Measurements from ENCODE around the gene CCL11. TPM values are rescaled to one million over a fixed set of nuclear protein-coding genes. Genes with fewer than 3 reads are reported as not detected.

Gene CCL11
- polyA plus RNA-seq, 1 donor from 2014 or later: not detected

DNA sequence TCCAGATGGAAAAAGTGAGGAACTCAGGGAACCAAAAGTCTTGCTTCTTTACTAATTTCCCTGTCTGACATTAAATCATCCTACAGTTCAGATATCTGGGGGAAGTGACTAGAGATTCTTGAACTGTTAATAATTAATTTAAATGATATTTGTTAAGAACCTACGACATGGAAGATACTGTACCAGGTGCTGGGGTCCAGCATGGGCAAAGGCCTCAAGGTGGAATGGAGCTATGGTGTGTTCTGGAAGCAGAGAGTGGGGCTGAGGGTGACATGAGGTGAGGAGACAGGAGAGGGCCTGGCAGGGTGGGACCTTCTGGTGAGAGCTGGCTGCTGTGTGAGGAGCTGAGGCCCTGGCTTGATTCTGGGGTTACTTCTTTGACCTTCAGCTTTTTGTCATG is 36.5 kb upstream of the CCL11 start:
- TF ChIP-seq POLR2AphosphoS5 (IDR thresholded peaks at IDR 0.05) (no peak), EP300 (conservative IDR thresholded peaks at IDR 0.05; ENCODE audit: poor library complexity, severe bottlenecking) (no peak), EZH2 (IDR thresholded peaks at IDR 0.05; ENCODE audit: borderline replicate concordance, insufficient read depth, low read length, poor library complexity, severe bottlenecking) (no peak), SMC3 (conservative IDR thresholded peaks at IDR 0.05; ENCODE audit: poor library complexity) (no peak), TAF1 (IDR thresholded peaks at IDR 0.05; ENCODE audit: low read depth) (no peak), MXI1 (conservative IDR thresholded peaks at IDR 0.05; ENCODE audit: poor library complexity, severe bottlenecking) (no peak), RAD21 (conservative IDR thresholded peaks at IDR 0.05) (no peak)
- TF ChIP-seq, protein P1, sequence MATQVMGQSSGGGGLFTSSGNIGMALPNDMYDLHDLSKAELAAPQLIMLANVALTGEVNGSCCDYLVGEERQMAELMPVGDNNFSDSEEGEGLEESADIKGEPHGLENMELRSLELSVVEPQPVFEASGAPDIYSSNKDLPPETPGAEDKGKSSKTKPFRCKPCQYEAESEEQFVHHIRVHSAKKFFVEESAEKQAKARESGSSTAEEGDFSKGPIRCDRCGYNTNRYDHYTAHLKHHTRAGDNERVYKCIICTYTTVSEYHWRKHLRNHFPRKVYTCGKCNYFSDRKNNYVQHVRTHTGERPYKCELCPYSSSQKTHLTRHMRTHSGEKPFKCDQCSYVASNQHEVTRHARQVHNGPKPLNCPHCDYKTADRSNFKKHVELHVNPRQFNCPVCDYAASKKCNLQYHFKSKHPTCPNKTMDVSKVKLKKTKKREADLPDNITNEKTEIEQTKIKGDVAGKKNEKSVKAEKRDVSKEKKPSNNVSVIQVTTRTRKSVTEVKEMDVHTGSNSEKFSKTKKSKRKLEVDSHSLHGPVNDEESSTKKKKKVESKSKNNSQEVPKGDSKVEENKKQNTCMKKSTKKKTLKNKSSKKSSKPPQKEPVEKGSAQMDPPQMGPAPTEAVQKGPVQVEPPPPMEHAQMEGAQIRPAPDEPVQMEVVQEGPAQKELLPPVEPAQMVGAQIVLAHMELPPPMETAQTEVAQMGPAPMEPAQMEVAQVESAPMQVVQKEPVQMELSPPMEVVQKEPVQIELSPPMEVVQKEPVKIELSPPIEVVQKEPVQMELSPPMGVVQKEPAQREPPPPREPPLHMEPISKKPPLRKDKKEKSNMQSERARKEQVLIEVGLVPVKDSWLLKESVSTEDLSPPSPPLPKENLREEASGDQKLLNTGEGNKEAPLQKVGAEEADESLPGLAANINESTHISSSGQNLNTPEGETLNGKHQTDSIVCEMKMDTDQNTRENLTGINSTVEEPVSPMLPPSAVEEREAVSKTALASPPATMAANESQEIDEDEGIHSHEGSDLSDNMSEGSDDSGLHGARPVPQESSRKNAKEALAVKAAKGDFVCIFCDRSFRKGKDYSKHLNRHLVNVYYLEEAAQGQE (IDR thresholded peaks at IDR 0.05; ENCODE audit: borderline replicate concordance): no peak
- TF ChIP-seq, protein P2, sequence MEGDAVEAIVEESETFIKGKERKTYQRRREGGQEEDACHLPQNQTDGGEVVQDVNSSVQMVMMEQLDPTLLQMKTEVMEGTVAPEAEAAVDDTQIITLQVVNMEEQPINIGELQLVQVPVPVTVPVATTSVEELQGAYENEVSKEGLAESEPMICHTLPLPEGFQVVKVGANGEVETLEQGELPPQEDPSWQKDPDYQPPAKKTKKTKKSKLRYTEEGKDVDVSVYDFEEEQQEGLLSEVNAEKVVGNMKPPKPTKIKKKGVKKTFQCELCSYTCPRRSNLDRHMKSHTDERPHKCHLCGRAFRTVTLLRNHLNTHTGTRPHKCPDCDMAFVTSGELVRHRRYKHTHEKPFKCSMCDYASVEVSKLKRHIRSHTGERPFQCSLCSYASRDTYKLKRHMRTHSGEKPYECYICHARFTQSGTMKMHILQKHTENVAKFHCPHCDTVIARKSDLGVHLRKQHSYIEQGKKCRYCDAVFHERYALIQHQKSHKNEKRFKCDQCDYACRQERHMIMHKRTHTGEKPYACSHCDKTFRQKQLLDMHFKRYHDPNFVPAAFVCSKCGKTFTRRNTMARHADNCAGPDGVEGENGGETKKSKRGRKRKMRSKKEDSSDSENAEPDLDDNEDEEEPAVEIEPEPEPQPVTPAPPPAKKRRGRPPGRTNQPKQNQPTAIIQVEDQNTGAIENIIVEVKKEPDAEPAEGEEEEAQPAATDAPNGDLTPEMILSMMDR (IDR thresholded peaks at IDR 0.05; ENCODE audit: poor library complexity, severe bottlenecking): no peak
- Histone ChIP-seq H2AFZ (ENCODE audit: low read depth, low read length) (no peak overlapping the region), H3K4me3 (ENCODE audit: low read length) (no peak overlapping the region), H3K9ac (ENCODE audit: low read length) (no peak overlapping the region), H3K9me3 (ENCODE audit: low read length) (no peaks in the 10 kb centered on the region), H3K4me2 (ENCODE audit: low read length) (no peak overlapping the region), H3F3A (ENCODE audit: insufficient read depth, low read length, poor library complexity, severe bottlenecking) (no peaks in the 10 kb centered on the region), H3K27ac (ENCODE audit: low read length) (no peak overlapping the region), H3K36me3 (ENCODE audit: insufficient read depth, low read length) (no peaks in the 10 kb centered on the region), H3K27me3 (ENCODE audit: insufficient read depth, low read depth, low read length) (no peaks in the 10 kb centered on the region), H3K79me2 (replicated peaks; ENCODE audit: insufficient read depth, low read length) (no peaks in the 10 kb centered on the region), H3K9me2 (ENCODE audit: insufficient read depth, low read length) (no peaks in the 10 kb centered on the region), H4K20me1 (ENCODE audit: insufficient read depth) (no peaks in the 10 kb centered on the region)

DNA sequence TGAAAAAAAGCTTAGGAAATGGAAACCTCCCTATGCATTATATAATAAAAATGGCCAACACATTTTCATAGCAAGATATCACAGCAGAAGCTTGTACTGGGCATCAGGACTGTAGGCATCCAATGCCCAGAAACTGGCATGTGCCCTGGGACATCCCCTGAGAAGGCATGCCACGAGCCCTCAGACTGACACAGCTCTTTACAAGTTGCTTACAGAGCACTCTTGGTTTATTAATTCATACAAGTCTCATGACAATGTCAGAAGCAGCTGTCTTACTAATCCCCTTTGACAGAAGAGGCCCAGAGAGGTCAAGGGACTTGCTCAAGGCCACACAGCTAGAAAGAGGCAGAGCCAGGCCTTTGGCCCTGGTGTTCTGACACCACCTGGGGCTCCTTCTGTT is 36.1 kb upstream of the CCL11 start:
- no peak overlapping the region for H3K9ac ChIP-seq (ENCODE audit: low read length)
- no peak overlapping the region for H3K27ac ChIP-seq (ENCODE audit: low read length)
- H3K9me3 ChIP-seq (ENCODE audit: low read length): no peaks in the 10 kb centered on the region
- TF ChIP-seq SMC3 (conservative IDR thresholded peaks at IDR 0.05; ENCODE audit: poor library complexity): no peak
- TF ChIP-seq MXI1 (conservative IDR thresholded peaks at IDR 0.05; ENCODE audit: poor library complexity, severe bottlenecking): no peak
- TF ChIP-seq, protein P1 (IDR thresholded peaks at IDR 0.05; ENCODE audit: borderline replicate concordance): no peak
- no peak for TF ChIP-seq EZH2 (IDR thresholded peaks at IDR 0.05; ENCODE audit: borderline replicate concordance, insufficient read depth, low read length, poor library complexity, severe bottlenecking)
- TF ChIP-seq, protein P2 (IDR thresholded peaks at IDR 0.05; ENCODE audit: poor library complexity, severe bottlenecking): no peak
- no peak for TF ChIP-seq POLR2AphosphoS5 (IDR thresholded peaks at IDR 0.05)
- no peak for TF ChIP-seq RAD21 (conservative IDR thresholded peaks at IDR 0.05)
- TF ChIP-seq TAF1 (IDR thresholded peaks at IDR 0.05; ENCODE audit: low read depth): no peak
- no peak for TF ChIP-seq EP300 (conservative IDR thresholded peaks at IDR 0.05; ENCODE audit: poor library complexity, severe bottlenecking)
- H3K4me3 ChIP-seq (ENCODE audit: low read length): no peak overlapping the region
- no peaks in the 10 kb centered on the region for H4K20me1 ChIP-seq (ENCODE audit: insufficient read depth)
- H3K79me2 ChIP-seq (replicated peaks; ENCODE audit: insufficient read depth, low read length): no peaks in the 10 kb centered on the region
- no peak overlapping the region for H2AFZ ChIP-seq (ENCODE audit: low read depth, low read length)
- H3K9me2 ChIP-seq (ENCODE audit: insufficient read depth, low read length): no peaks in the 10 kb centered on the region
- peaks cover 3% of the 10 kb centered on the region for H3F3A ChIP-seq (ENCODE audit: insufficient read depth, low read length, poor library complexity, severe bottlenecking)
- H3K4me2 ChIP-seq (ENCODE audit: low read length): no peak overlapping the region
- no peaks in the 10 kb centered on the region for H3K36me3 ChIP-seq (ENCODE audit: insufficient read depth, low read length)
- H3K27me3 ChIP-seq (ENCODE audit: insufficient read depth, low read depth, low read length): no peaks in the 10 kb centered on the region

Data from neural cell (in vitro differentiated cells).